GM12892 (cell line): Measurements from ENCODE around the gene SLC13A4.

ENCODE experiments used
- POLR2A ChIP-seq: IDR thresholded peaks from 2 replicates; pipeline ENCODE4 v1.6.1; 2011; ENCODE audit warnings: low read depth, low read length, control low read depth
- POLR2AphosphoS5 ChIP-seq: IDR thresholded peaks from 2 replicates; pipeline ENCODE4 v1.6.1; 2011; ENCODE audit warnings: low read depth, low read length, control low read depth
- TAF1 ChIP-seq: IDR thresholded peaks from 2 replicates; pipeline ENCODE4 v1.6.1; 2011; ENCODE audit warnings: low read depth, mild to moderate bottlenecking, control low read depth, low read length, borderline replicate concordance

GRCh38 chr7:135729230-135729629 lies 1.2 kb upstream of the SLC13A4 start:
- TF ChIP-seq POLR2A (no peak), POLR2AphosphoS5 (no peak), TAF1 (no peak)
